Endodermal cell (in vitro differentiated cells): Measurements from ENCODE around the gene BPIFB2. TPM values are rescaled to one million over a fixed set of nuclear protein-coding genes. Genes with fewer than 3 reads are reported as not detected.

Source experiments
- DNase-seq: peaks from one replicate; pipeline ENCODE4 v3.0.0-alpha.2; 2017
- H3K27ac ChIP-seq: 2 replicates; pipeline ENCODE4 v1.5.1; 2013; ENCODE audit warnings: mild to moderate bottlenecking, low read depth, low read length, moderate library complexity
- H3K27me3 ChIP-seq: 2 replicates; pipeline ENCODE4 v1.6.1; 2013; ENCODE audit warnings: mild to moderate bottlenecking, low read length, moderate library complexity; ENCODE audit not compliant: insufficient read depth, control insufficient read depth, poor library complexity, severe bottlenecking
- H3K36me3 ChIP-seq: 2 replicates; pipeline ENCODE4 v1.7.0; 2013; ENCODE audit warnings: mild to moderate bottlenecking, low read length, moderate library complexity; ENCODE audit not compliant: control insufficient read depth, insufficient read depth
- H3K4me1 ChIP-seq: one replicate; pipeline ENCODE4 v1.7.0; 2013; ENCODE audit warnings: low read length; ENCODE audit not compliant: control insufficient read depth, insufficient read depth
- H3K4me3 ChIP-seq: 2 replicates; pipeline ENCODE4 v1.5.1; 2013; ENCODE audit warnings: mild to moderate bottlenecking, low read length, moderate library complexity
- H3K9ac ChIP-seq: 2 replicates; pipeline ENCODE4 v1.6.1; 2013; ENCODE audit warnings: mild to moderate bottlenecking, low read length, moderate library complexity; ENCODE audit not compliant: poor library complexity, severe bottlenecking; ENCODE audit errors: extremely low read depth
- H3K9me3 ChIP-seq: 2 replicates; pipeline ENCODE4 v1.6.1; 2013; ENCODE audit warnings: mild to moderate bottlenecking, low read length, moderate library complexity; ENCODE audit not compliant: control insufficient read depth
- H3K27ac Mint-ChIP-seq: 2 replicates; pipeline ENCODE4 v1.8.0; 2020; ENCODE audit warnings: mixed read lengths
- H3K27me3 Mint-ChIP-seq: 2 replicates; pipeline ENCODE4 v1.8.0; 2021; ENCODE audit warnings: mild to moderate bottlenecking, mixed read lengths; ENCODE audit not compliant: insufficient read depth
- H3K36me3 Mint-ChIP-seq: 2 replicates; pipeline ENCODE4 v1.8.0; 2020; ENCODE audit warnings: low read depth, mixed read lengths
- H3K4me1 Mint-ChIP-seq: 2 replicates; pipeline ENCODE4 v1.8.0; 2020; ENCODE audit warnings: mixed read lengths
- H3K4me3 Mint-ChIP-seq: 2 replicates; pipeline ENCODE4 v1.8.0; 2020; ENCODE audit warnings: mild to moderate bottlenecking, moderate library complexity, mixed read lengths
- H3K9me3 Mint-ChIP-seq: 2 replicates; pipeline ENCODE4 v1.8.0; 2020; ENCODE audit warnings: mild to moderate bottlenecking, mixed read lengths
- CTCF ChIP-seq: fragments of 200-600 bp; sonication (generic); conservative IDR thresholded peaks from 2 replicates; pipeline ENCODE4 v1.5.0; 2021; ENCODE audit warnings: antibody characterized with exemption, mild to moderate bottlenecking
- WGBS, 2 experiments: methylation state at CpG; one replicate each; pipeline versions ENCODE4 v1.1.5 to v1.1.7; 2013; ENCODE audit warnings: missing lambda C conversion rate in 2 of 2, mixed read lengths in 1 of 2; ENCODE audit not compliant: insufficient coverage in 1 of 2, insufficient read length in 1 of 2; 5-methylcytosine and 5-hydroxymethylcytosine counted together
- total RNA-seq, 2 donors: library from RNA; stranded (reverse); fragmentation: NEBNext Ultra II Directional in 1 of 2; extraction: Animal tissue kit (Norgen Biotek cat#: 25700) in 1 of 2; gene quantifications; 2 replicates in 1 of 2; 3 replicates in 1 of 2; pipeline ENCODE4 v1.2.1, GENCODE V29; 2021

The BPIFB2 gene
- total RNA-seq, 2 donors from 2014 or later = not detected

- Histone ChIP-seq H3K4me3 (no peak overlapping the region), H3K9me3 (no peaks in the 10 kb centered on the region), H3K27ac (no peak overlapping the region), H3K4me1 (no peaks in the 10 kb centered on the region), H3K36me3 (no peaks in the 10 kb centered on the region), H3K9ac (no peak overlapping the region), H3K27me3 (no peaks in the 10 kb centered on the region)
- H3K36me3 Mint-ChIP-seq = no peaks in the 10 kb centered on the region
- H3K4me3 Mint-ChIP-seq = no peak overlapping the region
- H3K27ac Mint-ChIP-seq = no peak overlapping the region
- H3K4me1 Mint-ChIP-seq = peaks cover 2% of the 10 kb centered on the region
- no peaks in the 10 kb centered on the region for H3K9me3 Mint-ChIP-seq
- DNase-seq = no peak
- H3K27me3 Mint-ChIP-seq = no peaks in the 10 kb centered on the region
- TF ChIP-seq CTCF = no peak
- 93 to 96% methylated on average over 7 of the region's 7 CpGs for WGBS, 2 experiments
Measured at GRCh38 chr20:33022694-33023438, 15.4 kb downstream of the BPIFB2 start.

- H3K27ac ChIP-seq = no peak overlapping the region
- no peaks in the 10 kb centered on the region for H3K36me3 ChIP-seq
- no peaks in the 10 kb centered on the region for H3K9me3 Mint-ChIP-seq
- WGBS, 2 experiments = 57 to 72% methylated on average over 3 to 6 of the region's 6 CpGs
- no peak overlapping the region for H3K27ac Mint-ChIP-seq
- no peaks in the 10 kb centered on the region for H3K27me3 Mint-ChIP-seq
- H3K9ac ChIP-seq = no peak overlapping the region
- no peak overlapping the region for H3K4me3 ChIP-seq
- DNase-seq = no peak
- no peak for TF ChIP-seq CTCF
- H3K4me3 Mint-ChIP-seq = no peak overlapping the region
- H3K36me3 Mint-ChIP-seq = no peaks in the 10 kb centered on the region
- no peaks in the 10 kb centered on the region for H3K27me3 ChIP-seq
- H3K4me1 ChIP-seq = no peaks in the 10 kb centered on the region
- H3K9me3 ChIP-seq = no peaks in the 10 kb centered on the region
- peaks cover 2% of the 10 kb centered on the region for H3K4me1 Mint-ChIP-seq
Measured at GRCh38 chr20:33023439-33024242, 16.1 kb downstream of the BPIFB2 start.

GRCh38 chr20:33024243-33024560 lies 16.7 kb downstream of the BPIFB2 start:
- DNase-seq = no peak
- Histone ChIP-seq H3K27me3 (no peaks in the 10 kb centered on the region), H3K36me3 (no peaks in the 10 kb centered on the region), H3K4me3 (no peak overlapping the region), H3K4me1 (no peaks in the 10 kb centered on the region), H3K27ac (no peak overlapping the region), H3K9ac (no peak overlapping the region), H3K9me3 (no peaks in the 10 kb centered on the region)
- 80 to 95% methylated on average over 1 of the region's 1 CpG for WGBS, 2 experiments
- Mint-ChIP-seq H3K4me1 (peaks cover 2% of the 10 kb centered on the region), H3K27ac (no peak overlapping the region), H3K27me3 (no peaks in the 10 kb centered on the region), H3K9me3 (no peaks in the 10 kb centered on the region), H3K36me3 (no peaks in the 10 kb centered on the region), H3K4me3 (no peak overlapping the region)
- TF ChIP-seq CTCF = no peak
